Fibroblast of lung (primary cell): Measurements from ENCODE around the gene PTGR1. TPM values are rescaled to one million over a fixed set of nuclear protein-coding genes. Genes with fewer than 3 reads are reported as not detected.

Experiments used
- DNase-seq, 2 donors: peaks; one replicate each; pipeline versions ENCODE4 v3.0.0 to v3.0.0-alpha.2; 2010; ENCODE audit warnings: low read depth in 2 of 2
- H2AFZ ChIP-seq: 2 replicates; pipeline ENCODE4 v1.5.1; 2012; ENCODE audit warnings: low read length, control low read depth, inconsistent platforms
- H3K27ac ChIP-seq: 2 replicates; pipeline ENCODE4 v1.5.1; 2011; ENCODE audit warnings: low read length, control low read depth; ENCODE audit not compliant: insufficient read depth
- H3K27me3 ChIP-seq: 2 replicates; pipeline ENCODE4 v1.5.1; 2011; ENCODE audit warnings: mild to moderate bottlenecking, low read length; ENCODE audit not compliant: control insufficient read depth, insufficient read depth
- H3K36me3 ChIP-seq: 2 replicates; pipeline ENCODE4 v1.5.1; 2011; ENCODE audit warnings: low read length; ENCODE audit not compliant: control insufficient read depth, insufficient read depth
- H3K4me1 ChIP-seq: 2 replicates; pipeline ENCODE4 v1.5.1; 2011; ENCODE audit warnings: low read length; ENCODE audit not compliant: control insufficient read depth, insufficient read depth; ENCODE audit errors: extremely low read depth
- H3K4me2 ChIP-seq: 2 replicates; pipeline ENCODE4 v1.5.1; 2011; ENCODE audit warnings: low read length, control low read depth; ENCODE audit not compliant: insufficient read depth; ENCODE audit errors: extremely low read depth
- H3K4me3 ChIP-seq, 4 experiments: fragments of 200-600 bp in 1 of 4; sonication (generic) in 1 of 4; replicated peaks in 1 of 4; 2 replicates each; pipeline ENCODE4 v1.5.1; 2011 to 2016; ENCODE audit warnings: low read length in 4 of 4, low read depth in 3 of 4, mild to moderate bottlenecking in 3 of 4, control low read depth in 2 of 4, inconsistent platforms in 1 of 4, mixed read lengths in 1 of 4; ENCODE audit not compliant: insufficient read depth in 1 of 4; ENCODE audit errors: control extremely low read depth in 1 of 4
- H3K79me2 ChIP-seq: 2 replicates; pipeline ENCODE4 v1.5.1; 2012; ENCODE audit warnings: mild to moderate bottlenecking, low read length, inconsistent platforms; ENCODE audit not compliant: control insufficient read depth, insufficient read depth
- H3K9ac ChIP-seq: 2 replicates; pipeline ENCODE4 v1.5.1; 2011; ENCODE audit warnings: mild to moderate bottlenecking, low read length, control low read depth; ENCODE audit not compliant: insufficient read depth
- H3K9me3 ChIP-seq: 2 replicates; pipeline ENCODE4 v1.5.1; 2012; ENCODE audit warnings: low read depth, low read length; ENCODE audit not compliant: control insufficient read depth, insufficient read depth
- H4K20me1 ChIP-seq: 2 replicates; pipeline ENCODE4 v1.5.1; 2011; ENCODE audit warnings: low read length; ENCODE audit not compliant: control insufficient read depth, insufficient read depth; ENCODE audit errors: extremely low read depth
- CTCF ChIP-seq, 2 donors: IDR thresholded peaks in 1 of 2; conservative IDR thresholded peaks in 1 of 2; 1 replicate in 1 of 2; 2 replicates in 1 of 2; pipeline ENCODE4 v1.5.1; 2011 to 2012; ENCODE audit warnings: low read length in 2 of 2, control low read depth in 1 of 2, inconsistent platforms in 1 of 2, low read depth in 1 of 2, mild to moderate bottlenecking in 1 of 2
- EZH2 ChIP-seq: IDR thresholded peaks from 2 replicates; pipeline ENCODE4 v1.5.1; 2012; ENCODE audit warnings: low read length, control low read depth, mild to moderate bottlenecking; ENCODE audit errors: missing control alignments
- polyA plus RNA-seq, 2 donors: library from polyadenylated mRNA; depleted of rRNA in 1 of 2; stranded (reverse) in 1 of 2; unstranded in 1 of 2; fragments of >200 nt; gene quantifications; 2 replicates each; pipeline ENCODE4 v1.2.1, GENCODE V29; 2011 to 2012; ENCODE audit warnings: missing spikeins in 1 of 2
- total RNA-seq: library from RNA; depleted of rRNA; stranded (reverse); fragments of >200 nt; gene quantifications from 2 replicates; pipeline ENCODE4 v1.2.1, GENCODE V29; 2014

Gene PTGR1
- total and polyA plus RNA-seq, 2 donors (not counting 1 experiment from before 2014, with no cell fraction given), result 126 to 137 TPM

GRCh38 chr9:111613436-111614040 lies 14.1 kb upstream of the PTGR1 start:
- no peak for DNase-seq
- H3K36me3 ChIP-seq, result no peaks in the 10 kb centered on the region
- no peak overlapping the region for H3K4me2 ChIP-seq

GRCh38 chr9:111610845-111611244 lies 11.4 kb upstream of the PTGR1 start:
- H3K27ac ChIP-seq, result no peak overlapping the region
- H2AFZ ChIP-seq, result no peak overlapping the region
- no peak for DNase-seq
- no peaks in the 10 kb centered on the region for H4K20me1 ChIP-seq
- no peak overlapping the region for H3K4me3 ChIP-seq
- no peaks in the 10 kb centered on the region for H3K9me3 ChIP-seq
- no peak overlapping the region for H3K9ac ChIP-seq
- H3K4me1 ChIP-seq, result no peaks in the 10 kb centered on the region
- H3K4me2 ChIP-seq, result no peak overlapping the region
- no peak for TF ChIP-seq EZH2
- TF ChIP-seq CTCF (conservative IDR thresholded peaks at IDR 0.05 in 1 of 2, IDR thresholded peaks at IDR 0.05 in 1 of 2; ENCODE audit: low read depth in 1 of 2, low read length in 2 of 2), result no peak
- H3K27me3 ChIP-seq, result peaks cover 14% of the 10 kb centered on the region
- no peaks in the 10 kb centered on the region for H3K36me3 ChIP-seq
- no peaks in the 10 kb centered on the region for H3K79me2 ChIP-seq

More at GRCh38 chr9:111613436-111614040, 14.1 kb upstream of the PTGR1 start:
- Histone ChIP-seq H2AFZ (no peak overlapping the region), H3K27me3 (peaks cover 14% of the 10 kb centered on the region), H3K9me3 (no peaks in the 10 kb centered on the region), H3K4me1 (no peaks in the 10 kb centered on the region), H3K27ac (no peak overlapping the region), H3K4me3 (no peak overlapping the region), H3K79me2 (no peaks in the 10 kb centered on the region), H4K20me1 (no peaks in the 10 kb centered on the region), H3K9ac (no peak overlapping the region)
- TF ChIP-seq EZH2 (no peak), CTCF (conservative IDR thresholded peaks at IDR 0.05 in 1 of 2, IDR thresholded peaks at IDR 0.05 in 1 of 2; ENCODE audit: low read depth in 1 of 2, low read length in 2 of 2) (no peak)

GRCh38 chr9:111610149-111610548 lies 10.7 kb upstream of the PTGR1 start:
- Histone ChIP-seq H2AFZ (no peak overlapping the region), H3K4me1 (no peaks in the 10 kb centered on the region), H3K27ac (no peak overlapping the region), H3K4me2 (no peak overlapping the region), H3K27me3 (peaks cover 14% of the 10 kb centered on the region), H3K36me3 (no peaks in the 10 kb centered on the region), H4K20me1 (no peaks in the 10 kb centered on the region), H3K4me3 (no peak overlapping the region), H3K9me3 (no peaks in the 10 kb centered on the region), H3K79me2 (no peaks in the 10 kb centered on the region), H3K9ac (no peak overlapping the region)
- no peak for DNase-seq
- TF ChIP-seq EZH2 (no peak), CTCF (conservative IDR thresholded peaks at IDR 0.05 in 1 of 2, IDR thresholded peaks at IDR 0.05 in 1 of 2; ENCODE audit: low read depth in 1 of 2, low read length in 2 of 2) (no peak)
